Kidney (tissue), 14 donors: Measurements from ENCODE around the gene CLIP1. TPM values are rescaled to one million over a fixed set of nuclear protein-coding genes. Genes with fewer than 3 reads are reported as not detected.

ENCODE experiments used
- DNase-seq, 5 donors: peaks; one replicate each; pipeline ENCODE4 v3.0.0-alpha.2; 2013 to 2020
- FAIRE-seq: peaks from 2 replicates; lab custom pipeline; 2012; peaks lifted over from hg19 to GRCh38; lab: Jason Lieb, UNC
- H3K27ac ChIP-seq, 2 donors: one replicate each; pipeline ENCODE4 v1.7.0; 2013; ENCODE audit warnings: low read depth in 2 of 2, low read length in 2 of 2, inconsistent platforms in 1 of 2
- H3K27me3 ChIP-seq: one replicate; pipeline ENCODE4 v1.7.1; 2013; ENCODE audit warnings: low read length, inconsistent platforms; ENCODE audit not compliant: control insufficient read depth, insufficient read depth
- H3K36me3 ChIP-seq, 3 donors: one replicate each; pipeline versions ENCODE4 v1.7.0 to v1.7.1; 2013; ENCODE audit warnings: low read length in 3 of 3, control low read depth in 1 of 3, inconsistent platforms in 1 of 3; ENCODE audit not compliant: insufficient read depth in 3 of 3, control insufficient read depth in 2 of 3
- H3K4me1 ChIP-seq, 3 donors: one replicate each; pipeline versions ENCODE4 v1.7.0 to v1.7.1; 2013; ENCODE audit warnings: low read length in 3 of 3, inconsistent platforms in 1 of 3, low read depth in 1 of 3; ENCODE audit not compliant: control insufficient read depth in 2 of 3, insufficient read depth in 2 of 3
- H3K4me3 ChIP-seq, 3 donors: one replicate each; pipeline versions ENCODE4 v1.7.0 to v1.8.1; 2013; ENCODE audit warnings: low read length in 3 of 3, control low read depth in 1 of 3, inconsistent platforms in 1 of 3
- H3K9ac ChIP-seq, 3 donors: one replicate each; pipeline versions ENCODE4 v1.7.0 to v1.7.1; 2013; ENCODE audit warnings: low read length in 3 of 3, control low read depth in 1 of 3, inconsistent platforms in 1 of 3
- H3K9me3 ChIP-seq, 3 donors: one replicate each; pipeline versions ENCODE4 v1.7.0 to v1.7.1; 2013; ENCODE audit warnings: low read length in 3 of 3, control low read depth in 1 of 3, inconsistent platforms in 1 of 3; ENCODE audit not compliant: control insufficient read depth in 2 of 3, insufficient read depth in 1 of 3
- intact Hi-C: fragments of 100-400 bp; cut with DNase I; formaldehyde crosslinking; loops from one replicate; pipeline ENCODE4 v1.11.1; 2022
- polyA plus RNA-seq: library from polyadenylated mRNA; stranded (reverse); fragments of 350-450 nt; fragmentation: Illumina TruSeq; extraction: RNeasy Lipid Tissue Mini Kit (QIAGEN cat#74804); gene quantifications from one replicate; pipeline ENCODE4 v1.2.3, GENCODE V29; 2014; ENCODE audit warnings: low read depth, low replicate concordance; ENCODE audit not compliant: insufficient read depth
- total RNA-seq: library from RNA; stranded (reverse); fragmentation: NEBNext Ultra II Directional; extraction: Animal tissue kit (Norgen Biotek cat#: 25700); gene quantifications from one replicate; pipeline ENCODE4 v1.2.1, GENCODE V29; 2021
- TF ChIP-seq, protein P1 (sequence below): IDR thresholded peaks from 3 replicates; pipeline ENCODE4 v1.5.1; 2012; ENCODE audit warnings: mild to moderate bottlenecking, moderate library complexity, borderline replicate concordance; ENCODE audit not compliant: insufficient read depth; ENCODE audit errors: extremely low read depth
- donor health status: control.
- donor health status: control.
- donor health status: control.
- donor health status: control.
- donor health status: control.
- donor health status: DM: yes; HTN: yes; CAD: no.
- donor health status: Normal renal cell carcinoma (clear cell type).

Gene CLIP1
- total and polyA plus RNA-seq, 2 donors from 2014 or later: 14.5 to 85.3 TPM

DNA sequence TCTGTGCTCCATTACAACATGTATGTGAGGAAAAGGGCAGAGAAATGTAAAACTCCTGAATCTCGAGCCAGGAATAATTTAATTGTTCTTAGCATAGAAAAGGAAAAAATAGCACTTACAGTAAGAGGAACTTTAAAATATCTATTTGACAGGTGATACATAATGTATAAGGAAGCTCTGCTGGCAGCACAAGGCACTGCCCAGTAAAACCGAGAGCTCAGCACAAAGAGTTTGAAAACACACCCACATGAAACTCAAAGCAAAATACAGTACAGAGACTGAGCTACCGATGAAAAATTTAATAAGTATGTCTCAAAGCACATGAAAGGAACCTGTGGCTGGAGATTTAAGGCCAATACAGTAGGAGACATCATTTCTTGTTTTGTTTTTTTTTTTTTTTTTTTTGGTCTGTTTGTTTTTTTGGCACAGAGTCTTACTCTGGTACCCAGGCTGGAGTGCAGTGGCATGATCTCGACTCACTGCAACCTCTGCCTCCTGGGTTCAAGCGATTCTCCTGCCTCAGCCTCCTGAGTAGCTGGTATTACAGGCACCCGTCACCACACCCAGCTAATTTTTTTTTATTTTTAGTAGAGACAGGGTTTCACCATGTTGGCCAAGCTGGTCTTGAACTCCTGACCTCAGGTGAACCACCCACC, 19.2 kb downstream of the CLIP1 start:
- no peak for DNase-seq
- no peak for FAIRE-seq
- peaks cover 4 to 17% (median 8%) of the 10 kb centered on the region in 3 donors for H3K4me1 ChIP-seq

DNA sequence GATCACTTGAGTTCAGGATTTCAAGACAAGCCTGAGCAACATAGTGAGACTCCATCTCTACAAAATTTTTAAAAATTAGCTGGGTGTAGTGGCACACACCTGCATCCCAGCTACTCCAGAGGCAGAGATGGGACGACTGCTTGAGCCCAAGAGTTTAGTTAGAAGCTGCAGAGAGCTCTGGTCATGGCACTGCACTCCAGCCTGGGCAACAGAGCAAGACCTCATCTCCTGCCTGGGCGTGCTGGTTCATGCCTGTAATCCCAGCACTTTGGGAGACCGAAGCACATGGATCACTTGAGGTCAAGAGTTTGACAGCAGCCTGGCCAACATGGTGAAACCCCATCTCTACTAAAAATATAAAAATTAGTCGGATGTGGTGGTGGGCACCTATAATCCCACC, 20.2 kb downstream of the CLIP1 start:
- Histone ChIP-seq H3K9ac (no peak overlapping the region), H3K4me1 (peaks cover 4 to 16% (median 8%) of the 10 kb centered on the region in 3 donors), H3K36me3 (no peaks in the 10 kb centered on the region), H3K27me3 (no peaks in the 10 kb centered on the region), H3K27ac (no peak overlapping the region), H3K9me3 (no peaks in the 10 kb centered on the region), H3K4me3 (no peak overlapping the region)
- TF ChIP-seq, protein P1, sequence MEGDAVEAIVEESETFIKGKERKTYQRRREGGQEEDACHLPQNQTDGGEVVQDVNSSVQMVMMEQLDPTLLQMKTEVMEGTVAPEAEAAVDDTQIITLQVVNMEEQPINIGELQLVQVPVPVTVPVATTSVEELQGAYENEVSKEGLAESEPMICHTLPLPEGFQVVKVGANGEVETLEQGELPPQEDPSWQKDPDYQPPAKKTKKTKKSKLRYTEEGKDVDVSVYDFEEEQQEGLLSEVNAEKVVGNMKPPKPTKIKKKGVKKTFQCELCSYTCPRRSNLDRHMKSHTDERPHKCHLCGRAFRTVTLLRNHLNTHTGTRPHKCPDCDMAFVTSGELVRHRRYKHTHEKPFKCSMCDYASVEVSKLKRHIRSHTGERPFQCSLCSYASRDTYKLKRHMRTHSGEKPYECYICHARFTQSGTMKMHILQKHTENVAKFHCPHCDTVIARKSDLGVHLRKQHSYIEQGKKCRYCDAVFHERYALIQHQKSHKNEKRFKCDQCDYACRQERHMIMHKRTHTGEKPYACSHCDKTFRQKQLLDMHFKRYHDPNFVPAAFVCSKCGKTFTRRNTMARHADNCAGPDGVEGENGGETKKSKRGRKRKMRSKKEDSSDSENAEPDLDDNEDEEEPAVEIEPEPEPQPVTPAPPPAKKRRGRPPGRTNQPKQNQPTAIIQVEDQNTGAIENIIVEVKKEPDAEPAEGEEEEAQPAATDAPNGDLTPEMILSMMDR: no peak
- DNase-seq: no peak
- intact Hi-C loops: loop anchor here (10.0 kb wide), 1 partner anchor 73 kb away; no protein-coding TSS in a partner anchor
- no peak for FAIRE-seq

More for the DNA sequence above, 19.2 kb downstream of the CLIP1 start:
- Histone ChIP-seq H3K9me3 (no peaks in the 10 kb centered on the region), H3K27ac (no peak overlapping the region), H3K27me3 (no peaks in the 10 kb centered on the region), H3K36me3 (no peaks in the 10 kb centered on the region), H3K9ac (no peak overlapping the region), H3K4me3 (no peak overlapping the region)
- TF ChIP-seq, protein P1: no peak
- intact Hi-C loops: loop anchor here (10.0 kb wide), 1 partner anchor 72 kb away; no protein-coding TSS in a partner anchor

DNA sequence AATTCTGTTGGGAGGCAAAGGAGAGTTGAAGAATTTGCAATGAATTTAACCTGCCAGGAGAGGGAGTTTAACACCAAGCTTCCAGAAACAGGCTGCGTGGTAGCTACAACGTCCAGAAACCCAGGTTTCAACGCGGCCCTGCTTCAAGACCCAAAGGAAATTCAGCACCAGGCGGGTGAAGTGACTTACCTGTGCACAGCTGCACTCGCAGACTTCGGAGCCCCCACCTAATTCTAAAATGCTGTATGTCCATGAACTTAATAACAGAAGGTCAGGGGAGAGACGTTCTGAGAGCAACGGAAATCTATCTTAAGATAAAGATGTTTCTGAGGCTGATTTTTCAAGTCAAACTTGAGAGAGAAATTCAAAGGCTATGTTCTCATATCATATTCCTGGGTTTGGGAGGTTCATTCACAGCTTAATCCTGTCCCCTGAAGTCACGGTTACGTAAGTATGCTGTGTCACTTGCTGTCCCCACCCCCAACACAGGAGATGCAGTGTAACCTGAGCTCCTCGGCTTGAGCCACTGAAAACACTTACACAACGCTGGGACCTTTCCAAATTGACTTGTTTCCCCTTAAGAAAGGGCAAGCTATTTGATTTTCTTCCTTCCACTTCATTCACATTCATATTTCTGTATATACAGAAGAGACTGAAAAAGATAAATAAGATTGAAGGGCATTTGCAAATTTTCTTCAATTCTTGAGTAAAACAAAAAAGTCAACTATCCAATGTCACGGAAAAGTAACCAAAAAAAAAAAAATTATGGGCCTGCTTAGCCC, 22.7 kb downstream of the CLIP1 start:
- Histone ChIP-seq H3K4me1 (peaks cover 4 to 11% (median 11%) of the 10 kb centered on the region in 3 donors), H3K4me3 (peak overlapping the region; percentile 18 to 52 (median 31)), H3K27me3 (no peaks in the 10 kb centered on the region), H3K9ac (peak overlapping the region in 2 of 3 donors; percentile 52 to 62), H3K36me3 (no peaks in the 10 kb centered on the region), H3K9me3 (no peaks in the 10 kb centered on the region), H3K27ac (peak overlapping the region; percentile 94 to 97)
- TF ChIP-seq, protein P1: peak; percentile 84
- intact Hi-C loops: loop anchor here (10.0 kb wide), 1 partner anchor 75 kb away; no protein-coding TSS in a partner anchor
- DNase-seq: peak in 4 of 5 donors; percentile 71 to 93 (median 84)
- FAIRE-seq: no peak
